CD14-positive monocyte (primary cell): ENCODE data around the gene FAM20C. TPM values are rescaled to one million over a fixed set of nuclear protein-coding genes. Genes with fewer than 3 reads are reported as not detected.
A peak's percentile ranks its signal among the peaks of the same experiment; 100 is the strongest.

ENCODE experiments used
- DNase-seq, 3 donors: peaks; one replicate each; pipeline ENCODE4 v3.0.0-alpha.2; 2011 to 2022
- H2AFZ ChIP-seq: 2 replicates; pipeline ENCODE4 v1.6.0; 2012; ENCODE audit warnings: mild to moderate bottlenecking, low read depth, low read length, inconsistent platforms; ENCODE audit not compliant: insufficient read depth, poor library complexity, severe bottlenecking
- H3K27ac ChIP-seq, 2 donors: 1 replicate in 1 of 2; 2 replicates in 1 of 2; pipeline ENCODE4 v1.5.1; 2012 to 2013; ENCODE audit warnings: low read length in 2 of 2, control low read depth in 1 of 2, inconsistent platforms in 1 of 2, low read depth in 1 of 2, mild to moderate bottlenecking in 1 of 2
- H3K27me3 ChIP-seq, 2 donors: one replicate each; pipeline versions ENCODE4 v1.6.0 to v1.6.1; 2011 to 2013; ENCODE audit warnings: low read length in 2 of 2; ENCODE audit not compliant: control insufficient read depth in 2 of 2, insufficient read depth in 2 of 2
- H3K36me3 ChIP-seq, 2 donors: replicated peaks in 1 of 2; 1 replicate in 1 of 2; 2 replicates in 1 of 2; pipeline versions ENCODE4 v1.5.1 to v1.6.1; 2012 to 2013; ENCODE audit warnings: low read length in 2 of 2, control low read depth in 1 of 2, inconsistent platforms in 1 of 2, mild to moderate bottlenecking in 1 of 2; ENCODE audit not compliant: insufficient read depth in 2 of 2, control insufficient read depth in 1 of 2
- H3K4me1 ChIP-seq, 2 donors: 1 replicate in 1 of 2; 2 replicates in 1 of 2; pipeline versions ENCODE4 v1.5.1 to v1.6.1; 2012 to 2013; ENCODE audit warnings: low read length in 2 of 2, control low read depth in 1 of 2, inconsistent platforms in 1 of 2, mild to moderate bottlenecking in 1 of 2, moderate library complexity in 1 of 2; ENCODE audit not compliant: insufficient read depth in 2 of 2, control insufficient read depth in 1 of 2
- H3K4me2 ChIP-seq: replicated peaks from 2 replicates; pipeline ENCODE3; 2012; ENCODE audit warnings: low read length, moderate library complexity, mild to moderate bottlenecking; ENCODE audit not compliant: poor library complexity, severe bottlenecking; ENCODE audit errors: extremely low read depth
- H3K4me3 ChIP-seq, 3 experiments: fragments of 200-600 bp in 1 of 3; sonication (generic) in 1 of 3; replicated peaks in 1 of 3; 1 replicate in 2 of 3; 2 replicates in 1 of 3; pipeline ENCODE4 v1.5.1; 2011 to 2013; ENCODE audit warnings: low read length in 3 of 3, mild to moderate bottlenecking in 3 of 3, control low read depth in 2 of 3, low read depth in 2 of 3, inconsistent platforms in 1 of 3, moderate library complexity in 1 of 3
- H3K79me2 ChIP-seq: 2 replicates; pipeline ENCODE4 v1.6.0; 2012; ENCODE audit warnings: mild to moderate bottlenecking, control low read depth, inconsistent platforms, low read length, moderate library complexity; ENCODE audit not compliant: insufficient read depth
- H3K9ac ChIP-seq: 2 replicates; pipeline ENCODE4 v1.6.0; 2017; ENCODE audit warnings: low read length, mild to moderate bottlenecking; ENCODE audit not compliant: insufficient read depth, poor library complexity, severe bottlenecking
- H3K9me3 ChIP-seq, 2 donors: replicated peaks in 1 of 2; 1 replicate in 1 of 2; 2 replicates in 1 of 2; pipeline versions ENCODE4 v1.5.1 to v1.6.1; 2012 to 2013; ENCODE audit warnings: low read length in 2 of 2, control low read depth in 1 of 2; ENCODE audit not compliant: control insufficient read depth in 1 of 2, insufficient read depth in 1 of 2
- H4K20me1 ChIP-seq: 2 replicates; pipeline ENCODE4 v1.6.0; 2012; ENCODE audit warnings: mild to moderate bottlenecking, low read length, control low read depth, moderate library complexity; ENCODE audit not compliant: insufficient read depth
- H3K27ac Mint-ChIP-seq, 7 donors: one replicate each; pipeline ENCODE4 v1.8.0; 2020; ENCODE audit warnings: mild to moderate bottlenecking in 7 of 7, mixed read lengths in 7 of 7, moderate library complexity in 6 of 7, inconsistent platforms in 2 of 7
- H3K27me3 Mint-ChIP-seq, 3 donors: one replicate each; pipeline ENCODE4 v1.8.0; 2021 to 2022; ENCODE audit warnings: low read depth in 3 of 3, mild to moderate bottlenecking in 3 of 3, mixed read lengths in 3 of 3, moderate library complexity in 3 of 3, inconsistent platforms in 1 of 3
- H3K36me3 Mint-ChIP-seq, 2 donors: one replicate each; pipeline ENCODE4 v1.8.0; 2020; ENCODE audit warnings: mixed read lengths in 2 of 2, inconsistent platforms in 1 of 2, mild to moderate bottlenecking in 1 of 2
- H3K4me1 Mint-ChIP-seq: one replicate; pipeline ENCODE4 v1.8.0; 2020; ENCODE audit warnings: mild to moderate bottlenecking, mixed read lengths
- H3K4me3 Mint-ChIP-seq, 2 donors: one replicate each; pipeline ENCODE4 v1.8.0; 2020; ENCODE audit warnings: mild to moderate bottlenecking in 2 of 2, mixed read lengths in 2 of 2, moderate library complexity in 1 of 2
- H3K9me3 Mint-ChIP-seq, 7 donors: one replicate each; pipeline ENCODE4 v1.8.0; 2020 to 2022; ENCODE audit warnings: mixed read lengths in 7 of 7, mild to moderate bottlenecking in 6 of 7, moderate library complexity in 6 of 7, inconsistent platforms in 2 of 7
- WGBS: methylation state at CpG from one replicate; pipeline ENCODE4 v1.1.5; 2013; ENCODE audit warnings: missing lambda C conversion rate; ENCODE audit not compliant: insufficient coverage; 5-methylcytosine and 5-hydroxymethylcytosine counted together
- intact Hi-C, 2 donors: fragments of 100-400 bp; cut with micrococcal nuclease; formaldehyde crosslinking; loops; one replicate each; pipeline versions ENCODE4 v1.15.0 to v1.15.1; 2023
- polyA plus RNA-seq, 3 donors: library from polyadenylated mRNA; depleted of rRNA in 1 of 3; unstranded in 2 of 3; stranded (reverse) in 1 of 3; fragments of 300-500 nt in 2 of 3; fragments of >200 nt in 1 of 3; fragmentation: Illumina TruSeq in 2 of 3; gene quantifications; 1 replicate in 2 of 3; 2 replicates in 1 of 3; pipeline ENCODE4 v1.2.3, GENCODE V29; 2012 to 2021
- TF ChIP-seq, protein P1 (sequence below): fragments of 200-600 bp; IDR thresholded peaks from one replicate; pipeline ENCODE4 v1.8.0; 2022; ENCODE audit warnings: antibody characterized with exemption, mild to moderate bottlenecking

FAM20C gene
- polyA plus RNA-seq, 3 donors: 1.2 to 32.2 (median 1.5) TPM

DNA sequence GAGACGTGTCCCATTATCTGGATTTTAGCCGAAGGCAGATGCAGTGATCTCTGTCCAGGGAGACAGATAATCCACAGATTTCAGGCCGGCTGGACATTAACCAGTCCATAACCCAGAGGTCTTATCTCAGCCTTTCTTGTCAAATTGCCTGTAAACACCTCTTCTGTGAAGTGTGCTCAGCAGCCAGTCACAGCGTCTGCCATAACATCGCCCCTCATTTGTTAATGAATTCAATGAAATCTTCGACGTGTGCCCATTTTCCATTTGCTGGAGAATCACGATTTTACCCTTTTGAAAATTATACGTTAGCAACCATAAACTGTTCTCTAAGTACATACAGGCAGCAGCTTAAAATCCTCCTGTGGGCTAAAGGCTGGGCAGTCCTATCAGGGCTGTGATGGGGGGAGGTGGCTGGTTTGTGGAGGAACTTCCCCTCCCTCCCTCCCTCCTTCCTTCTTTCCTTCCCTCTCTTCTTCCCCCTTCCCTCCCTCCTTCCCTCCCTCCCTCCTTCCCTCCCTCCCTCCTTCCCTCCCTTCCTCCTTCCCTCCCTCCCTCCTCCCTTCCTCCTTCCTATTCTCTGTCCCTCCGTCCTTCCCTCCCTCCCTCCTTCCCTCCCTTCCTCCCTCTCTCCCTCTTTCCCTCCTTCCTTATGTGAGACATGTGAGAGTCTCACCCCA lies 26.6 kb upstream of the FAM20C start:
- peaks cover 45% of the 10 kb centered on the region for H3K4me1 Mint-ChIP-seq
- Histone ChIP-seq H3K4me2 (peak overlapping the region; percentile 82), H3K4me1 (peaks cover 40 to 43% of the 10 kb centered on the region in 2 donors), H4K20me1 (no peaks in the 10 kb centered on the region), H3K27ac (peak overlapping the region; percentile 10 to 63), H3K9ac (no peak overlapping the region), H3K9me3 (no peaks in the 10 kb centered on the region), H2AFZ (no peak overlapping the region), H3K27me3 (peaks cover 0 to 2% of the 10 kb centered on the region in 2 donors), H3K79me2 (no peaks in the 10 kb centered on the region), H3K4me3 (no peak overlapping the region), H3K36me3 (no peaks in the 10 kb centered on the region)
- TF ChIP-seq, protein P1, sequence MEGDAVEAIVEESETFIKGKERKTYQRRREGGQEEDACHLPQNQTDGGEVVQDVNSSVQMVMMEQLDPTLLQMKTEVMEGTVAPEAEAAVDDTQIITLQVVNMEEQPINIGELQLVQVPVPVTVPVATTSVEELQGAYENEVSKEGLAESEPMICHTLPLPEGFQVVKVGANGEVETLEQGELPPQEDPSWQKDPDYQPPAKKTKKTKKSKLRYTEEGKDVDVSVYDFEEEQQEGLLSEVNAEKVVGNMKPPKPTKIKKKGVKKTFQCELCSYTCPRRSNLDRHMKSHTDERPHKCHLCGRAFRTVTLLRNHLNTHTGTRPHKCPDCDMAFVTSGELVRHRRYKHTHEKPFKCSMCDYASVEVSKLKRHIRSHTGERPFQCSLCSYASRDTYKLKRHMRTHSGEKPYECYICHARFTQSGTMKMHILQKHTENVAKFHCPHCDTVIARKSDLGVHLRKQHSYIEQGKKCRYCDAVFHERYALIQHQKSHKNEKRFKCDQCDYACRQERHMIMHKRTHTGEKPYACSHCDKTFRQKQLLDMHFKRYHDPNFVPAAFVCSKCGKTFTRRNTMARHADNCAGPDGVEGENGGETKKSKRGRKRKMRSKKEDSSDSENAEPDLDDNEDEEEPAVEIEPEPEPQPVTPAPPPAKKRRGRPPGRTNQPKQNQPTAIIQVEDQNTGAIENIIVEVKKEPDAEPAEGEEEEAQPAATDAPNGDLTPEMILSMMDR: no peak
- peaks cover 4 to 15% (median 6%) of the 10 kb centered on the region in 3 donors for H3K27me3 Mint-ChIP-seq
- WGBS: 86% methylated on average over 8 of the region's 10 CpGs
- H3K9me3 Mint-ChIP-seq: peaks cover 0 to 4% (median 1%) of the 10 kb centered on the region in 7 donors
- intact Hi-C loops: no loop called here
- peak overlapping the region in 5 of 7 donors; percentile 38 to 86 (median 78) for H3K27ac Mint-ChIP-seq
- H3K36me3 Mint-ChIP-seq: no peaks in the 10 kb centered on the region
- DNase-seq: peak in 1 of 3 donors; percentile 1
- no peak overlapping the region for H3K4me3 Mint-ChIP-seq

GRCh38 chr7:166338-167060 lies 25.9 kb upstream of the FAM20C start:
- DNase-seq: peak; percentile 25 to 46 (median 33)
- H3K4me3 ChIP-seq: peak overlapping the region in 2 of 3 experiments; percentile 30 to 71
- Mint-ChIP-seq H3K27me3 (peaks cover 4 to 15% (median 6%) of the 10 kb centered on the region in 3 donors), H3K27ac (peak overlapping the region; percentile 50 to 86 (median 70)), H3K4me1 (peaks cover 45% of the 10 kb centered on the region), H3K9me3 (peaks cover 0 to 4% (median 0%) of the 10 kb centered on the region in 7 donors), H3K36me3 (no peaks in the 10 kb centered on the region), H3K4me3 (peak overlapping the region; percentile 64 to 76)
- no peaks in the 10 kb centered on the region for H3K9me3 ChIP-seq
- peak overlapping the region; percentile 80 for H2AFZ ChIP-seq
- H3K79me2 ChIP-seq: no peaks in the 10 kb centered on the region
- H4K20me1 ChIP-seq: no peaks in the 10 kb centered on the region
- TF ChIP-seq, protein P1: no peak
- WGBS: 49% methylated on average over 9 of the region's 18 CpGs
- peak overlapping the region; percentile 55 for H3K9ac ChIP-seq
- H3K4me1 ChIP-seq: peaks cover 40 to 43% of the 10 kb centered on the region in 2 donors
- H3K27me3 ChIP-seq: peaks cover 0 to 2% of the 10 kb centered on the region in 2 donors
- intact Hi-C loops: no loop called here
- no peaks in the 10 kb centered on the region for H3K36me3 ChIP-seq
- H3K4me2 ChIP-seq: peak overlapping the region; percentile 82
- peak overlapping the region; percentile 10 to 66 for H3K27ac ChIP-seq
